GM19395 (cell line): ENCODE data around the gene GABRB1.
"Not testable (repeated sequence)": the region's sequence is repeated elsewhere in the genome, so short reads cannot be mapped to it uniquely, and the experiment has no call there.

Experiments used
- ATAC-seq: cut with Tn5 transposase; IDR thresholded peaks from one replicate; pipeline ENCODE4 v1.9.1; 2021; ENCODE audit warnings: mild to moderate bottlenecking, moderate library complexity; ENCODE audit not compliant: unreplicated experiment

The GABRB1 gene

DNA sequence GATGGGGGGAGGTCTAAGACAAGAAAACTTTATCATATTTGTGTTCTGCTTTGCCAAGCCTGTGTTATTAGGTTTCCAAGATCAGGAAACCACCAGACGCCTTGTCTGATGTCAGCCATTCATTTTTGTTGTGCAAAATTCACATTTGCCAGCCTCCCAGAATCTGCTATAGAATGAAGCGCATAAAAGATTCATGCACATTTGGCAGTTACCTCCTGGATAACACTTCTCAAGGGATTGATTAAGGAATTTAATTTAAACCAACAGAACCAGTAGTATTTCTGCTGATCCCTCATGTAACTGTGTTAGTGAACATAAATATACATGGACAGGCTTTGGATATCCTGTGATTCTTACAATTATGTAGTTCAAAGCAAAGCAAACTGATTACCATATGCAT, 244.2 kb downstream of the GABRB1 start:
- no peak for ATAC-seq

DNA sequence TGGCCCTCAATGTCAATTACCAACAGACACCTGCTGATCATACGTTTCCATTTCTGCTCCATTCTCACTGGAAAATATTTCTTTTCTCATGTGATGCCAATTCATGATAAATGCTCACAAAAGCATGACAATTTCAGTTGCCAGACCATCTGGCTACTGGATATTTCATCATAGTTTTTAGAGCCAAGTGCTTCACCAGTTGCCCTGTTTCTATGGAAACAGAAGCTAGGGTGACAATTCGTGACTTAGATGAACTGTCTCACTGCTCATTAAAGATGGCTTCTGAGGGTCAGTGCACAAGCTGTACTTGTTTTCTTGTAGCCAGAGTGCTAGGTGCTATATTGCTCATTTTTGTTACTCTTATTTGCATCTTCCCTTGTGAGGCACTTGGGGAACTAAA, 247.3 kb downstream of the GABRB1 start:
- ATAC-seq: no peak

DNA sequence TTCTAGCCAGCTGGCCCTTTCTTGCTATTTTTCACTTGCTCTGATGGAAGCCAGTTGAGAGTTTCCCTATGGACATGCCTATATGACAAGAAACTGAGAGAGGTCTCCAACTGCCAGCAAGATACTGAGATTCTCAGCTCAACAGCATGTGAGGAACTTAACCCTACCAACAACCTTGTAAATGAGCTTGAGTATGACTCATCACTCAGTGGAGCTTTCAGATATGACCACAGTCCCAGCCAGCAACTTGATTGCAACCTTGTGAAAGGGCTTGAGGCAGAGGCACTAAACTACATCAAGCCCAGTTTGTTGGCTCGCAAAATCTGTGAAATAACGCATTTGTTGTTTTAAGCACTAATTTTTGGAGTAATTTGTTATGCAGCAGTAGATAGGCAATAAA, 256.4 kb downstream of the GABRB1 start:
- ATAC-seq: peak; percentile 88

DNA sequence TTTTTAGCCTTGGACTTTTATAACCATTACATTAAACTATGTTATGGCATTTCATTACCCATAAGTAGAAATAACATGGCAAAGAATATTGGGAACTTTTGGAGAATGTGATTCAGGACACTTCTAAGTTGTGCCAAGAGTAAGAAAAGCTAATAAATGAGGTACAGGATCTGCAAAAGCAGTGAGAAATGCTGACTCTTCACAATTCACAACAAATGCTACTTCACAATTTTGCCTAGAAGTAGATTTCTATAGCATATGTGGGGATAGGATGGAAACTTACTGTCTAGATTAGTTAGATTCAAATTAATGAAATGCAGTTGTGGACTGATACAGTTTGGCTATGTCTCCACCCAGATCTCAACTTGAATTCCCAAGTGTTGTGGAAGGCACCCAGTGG, 258.4 kb downstream of the GABRB1 start:
- no peak for ATAC-seq

DNA sequence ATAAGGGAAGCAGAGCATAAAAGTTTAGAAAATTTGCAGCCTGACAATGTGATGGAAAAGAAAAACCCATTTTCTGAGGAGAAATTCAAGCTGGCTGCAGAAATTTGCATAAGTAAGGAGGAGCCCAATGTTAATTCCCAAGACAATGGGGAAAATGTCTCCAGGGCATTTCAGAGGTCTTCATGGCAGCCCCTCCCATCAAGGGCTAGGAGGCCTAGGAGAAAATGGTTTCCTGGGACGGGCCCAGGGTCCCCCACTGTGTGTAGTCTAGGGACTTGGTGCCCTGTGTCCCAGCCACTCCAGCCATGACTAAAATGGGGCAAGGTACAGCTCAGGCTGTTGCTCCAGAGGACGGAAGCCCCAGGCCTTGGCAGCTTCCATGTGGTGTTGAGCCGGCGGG, 259.5 kb downstream of the GABRB1 start:
- not testable (repeated sequence) for ATAC-seq

DNA sequence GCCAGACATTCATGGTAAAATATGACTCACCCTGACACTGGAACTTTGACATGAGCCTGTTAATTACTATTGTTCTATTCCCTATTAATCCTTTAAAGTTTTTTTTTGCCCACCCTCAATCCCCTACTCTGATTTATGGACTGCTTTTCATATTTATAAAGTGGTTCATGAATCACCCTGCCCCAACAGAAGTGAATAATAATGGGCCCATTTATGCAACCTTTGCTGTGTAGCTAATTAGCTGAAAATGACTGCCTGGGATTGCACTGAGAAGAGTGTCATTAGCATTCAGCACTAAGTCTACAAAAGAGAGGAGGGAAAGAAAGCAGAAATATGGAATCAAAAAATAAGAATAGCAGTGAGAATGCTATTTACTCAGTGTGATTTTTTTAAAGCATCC, 277.8 kb downstream of the GABRB1 start:
- ATAC-seq: no peak

DNA sequence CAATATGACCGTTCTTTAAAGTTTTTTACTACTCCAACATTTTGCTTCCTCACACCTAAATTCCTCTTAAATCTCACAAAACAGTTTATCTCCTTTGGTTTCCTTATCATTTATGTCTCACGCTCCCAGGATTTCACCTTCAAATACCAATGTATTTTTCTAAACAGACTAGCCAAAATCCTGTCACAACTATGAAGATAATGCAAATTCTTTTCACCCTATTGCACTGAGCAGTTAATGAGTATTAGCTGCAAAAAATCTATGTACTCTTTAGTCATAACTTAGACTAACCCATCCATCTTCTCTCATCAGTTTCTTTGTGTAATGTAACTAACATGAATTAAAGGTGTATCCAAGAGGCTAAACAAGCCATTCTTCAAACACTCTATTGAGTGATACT, 280.8 kb downstream of the GABRB1 start:
- ATAC-seq: no peak

DNA sequence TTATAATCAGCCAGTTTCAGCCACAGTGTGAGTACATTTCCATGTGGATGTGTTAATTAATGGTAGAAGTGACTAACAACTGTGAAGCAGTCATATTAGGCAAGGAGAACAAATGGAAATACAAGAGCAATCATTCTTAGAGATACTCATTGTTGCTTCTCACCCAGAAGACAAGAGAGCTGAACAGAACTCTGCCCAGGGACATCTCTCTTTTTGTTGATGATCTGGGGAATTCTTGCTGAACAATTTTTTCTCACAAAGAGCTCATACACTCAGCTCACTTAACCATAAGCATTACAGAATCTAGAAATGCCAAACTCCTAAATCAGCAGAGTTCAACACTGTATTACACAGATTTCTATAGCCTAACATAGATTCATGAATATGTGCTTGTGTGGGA, 282.0 kb downstream of the GABRB1 start:
- ATAC-seq: no peak

DNA sequence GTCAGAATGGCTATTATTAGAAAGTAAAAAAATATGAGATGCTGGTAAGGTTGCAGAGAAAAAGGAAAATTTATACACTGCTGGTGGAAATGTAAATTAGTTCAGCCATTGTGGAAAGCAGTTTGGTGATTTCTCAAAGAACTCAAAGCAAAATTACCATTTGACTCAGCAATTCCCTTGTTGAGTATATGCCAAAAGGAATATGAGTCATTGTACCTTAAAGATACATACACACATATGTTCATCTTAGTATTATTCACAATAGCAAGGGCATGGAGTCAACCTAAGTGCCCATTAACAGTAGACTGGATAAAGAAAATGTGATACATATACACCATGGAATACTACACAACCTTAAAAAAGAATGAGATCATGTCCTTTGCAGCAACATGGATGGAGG, 284.0 kb downstream of the GABRB1 start:
- ATAC-seq: peak; percentile 75

DNA sequence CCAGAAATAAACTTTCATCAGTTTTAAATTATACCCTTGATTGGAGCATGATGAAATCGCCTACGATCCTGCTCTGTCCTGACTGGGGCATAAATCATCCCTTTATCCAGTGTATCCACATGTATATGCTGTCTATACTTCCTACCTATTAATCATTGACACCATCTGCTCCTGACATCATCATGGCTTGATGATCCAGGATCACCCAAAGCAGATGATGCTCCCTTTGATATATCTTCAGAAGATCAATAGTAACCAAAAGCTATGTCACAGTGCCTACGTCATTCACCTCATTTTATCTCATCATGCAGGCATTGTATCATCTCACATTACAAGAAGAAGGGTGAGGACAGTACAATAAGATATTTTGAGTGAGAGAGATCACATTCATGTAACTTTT, 294.7 kb downstream of the GABRB1 start:
- ATAC-seq: no peak

DNA sequence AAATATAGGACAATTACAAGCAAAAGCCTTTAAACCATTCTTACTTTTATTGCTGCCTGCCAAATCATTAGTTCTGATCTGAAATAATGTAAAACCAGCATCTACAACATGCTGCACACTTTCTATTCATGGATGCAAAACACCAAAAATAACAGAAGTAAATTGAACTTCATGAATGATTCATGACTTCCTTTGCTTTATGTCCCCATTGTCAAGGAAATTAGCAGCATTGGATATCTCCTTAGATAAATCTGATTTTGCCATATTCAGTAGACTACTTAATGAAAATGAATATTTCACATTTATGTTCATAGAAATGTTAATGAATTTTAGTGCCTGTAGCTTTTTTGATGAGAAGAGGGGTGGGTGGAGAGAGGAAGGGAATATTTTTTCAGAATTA, 299.5 kb downstream of the GABRB1 start:
- ATAC-seq: no peak

DNA sequence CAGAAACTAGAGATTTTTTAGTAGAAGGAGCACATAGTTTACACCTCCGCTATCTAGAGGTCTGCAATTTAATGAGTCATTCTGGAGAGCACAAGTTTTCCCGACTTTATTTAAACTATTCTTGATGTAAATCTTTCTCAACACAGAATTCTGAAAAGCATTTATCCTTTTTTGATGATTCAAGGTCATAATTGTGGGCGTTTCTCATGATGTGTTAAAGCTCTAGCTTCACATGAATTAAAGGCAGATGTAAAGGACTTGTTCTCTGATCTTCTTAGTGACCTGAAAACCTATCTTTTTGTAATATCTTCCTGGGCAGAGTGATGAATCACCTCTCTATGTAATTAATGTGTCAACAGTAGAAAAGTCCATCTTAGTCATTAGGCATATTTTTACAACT, 303.3 kb downstream of the GABRB1 start:
- no peak for ATAC-seq

DNA sequence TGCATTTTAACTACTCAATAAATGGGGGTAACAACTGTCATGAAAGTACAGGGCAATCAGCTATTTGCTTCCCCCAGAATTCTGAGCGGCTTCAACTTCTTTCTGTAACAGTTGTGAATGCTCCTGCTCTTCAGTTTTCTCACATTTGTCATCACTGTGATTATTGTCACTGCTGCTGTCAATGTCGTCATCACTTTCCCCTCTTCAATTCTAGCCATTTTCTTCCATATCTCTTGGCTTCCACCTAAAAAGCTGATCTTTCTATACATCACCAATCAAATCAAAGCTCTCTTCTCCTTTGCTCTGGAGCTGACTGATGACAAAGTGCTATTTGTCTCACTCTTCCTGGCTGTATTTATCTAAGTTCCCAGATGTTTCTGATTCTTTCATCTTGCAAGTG, 306.5 kb downstream of the GABRB1 start:
- no peak for ATAC-seq

DNA sequence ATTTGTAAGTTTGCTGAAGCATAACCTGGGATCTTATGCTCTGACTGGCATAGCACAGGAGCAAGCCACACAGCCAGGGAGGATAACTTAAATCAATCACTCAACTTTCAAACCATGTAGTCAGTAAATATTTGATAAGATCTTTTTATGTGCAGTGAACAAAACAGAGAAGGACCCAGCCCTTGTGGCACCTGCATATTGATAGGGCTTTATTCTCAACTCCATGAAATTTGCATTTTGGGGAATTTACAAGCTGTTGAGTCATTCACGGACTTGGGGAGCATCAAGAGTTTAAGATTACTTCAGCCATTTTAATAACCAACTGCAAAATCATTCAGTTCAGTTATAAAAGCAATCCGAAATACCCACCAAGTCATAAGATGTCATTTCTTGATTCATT, 309.5 kb downstream of the GABRB1 start:
- no peak for ATAC-seq

DNA sequence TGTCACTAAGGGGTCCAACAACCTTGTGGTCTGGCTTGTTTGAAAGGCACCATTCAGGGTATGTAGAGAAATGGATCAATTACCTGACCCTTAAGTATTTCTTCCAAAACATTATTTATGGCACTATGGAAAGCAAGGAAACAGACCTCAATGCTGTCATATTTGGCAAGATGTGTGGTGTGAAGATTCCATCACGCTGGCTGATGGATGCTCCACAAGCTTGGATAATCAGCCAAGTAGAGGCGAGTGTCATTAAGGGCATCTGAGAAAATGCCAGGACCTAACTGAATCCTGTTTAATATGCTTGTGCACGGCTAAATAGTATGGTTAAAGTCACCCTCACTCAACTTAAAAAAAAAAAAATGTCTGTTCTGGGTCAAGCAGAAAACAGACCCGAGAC, 311.4 kb downstream of the GABRB1 start:
- ATAC-seq: no peak

DNA sequence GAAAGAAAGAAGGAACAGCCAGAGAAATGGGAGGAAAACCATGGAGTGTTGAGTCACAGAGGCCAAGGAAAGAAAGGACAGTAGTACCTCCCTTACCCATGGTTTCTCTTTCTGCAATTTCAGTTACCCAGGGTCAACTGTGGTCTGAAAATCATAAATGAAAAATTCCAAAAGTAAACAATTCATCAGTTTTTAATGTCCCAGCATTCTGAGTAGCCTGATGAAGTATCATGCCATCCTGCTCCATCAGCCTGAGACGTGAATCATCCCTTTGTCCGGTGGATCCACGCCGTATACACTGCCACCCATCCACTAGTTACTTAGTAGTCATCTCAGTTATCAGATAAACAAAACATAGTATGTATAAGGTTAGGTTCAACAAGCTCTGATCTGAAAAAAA, 318.0 kb downstream of the GABRB1 start:
- no peak for ATAC-seq

DNA sequence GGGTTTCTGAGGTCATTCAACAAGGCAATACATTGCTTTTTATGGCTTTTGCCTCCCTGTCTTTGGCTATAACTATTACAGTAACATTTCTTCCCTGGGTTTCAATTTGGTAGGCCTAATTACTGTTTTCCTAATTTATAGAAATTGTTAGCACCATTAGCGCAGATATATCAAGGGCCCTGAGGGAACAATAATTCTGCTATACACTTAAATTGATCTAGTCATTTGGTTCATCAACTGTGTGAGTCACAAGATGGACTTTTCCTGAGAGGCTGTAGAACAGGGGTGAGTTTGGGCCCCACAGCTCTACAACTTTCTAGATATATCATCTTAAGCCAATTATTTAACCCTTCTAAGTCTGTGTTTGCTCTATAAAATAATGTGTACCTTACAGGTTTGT, 324.2 kb downstream of the GABRB1 start:
- no peak for ATAC-seq

DNA sequence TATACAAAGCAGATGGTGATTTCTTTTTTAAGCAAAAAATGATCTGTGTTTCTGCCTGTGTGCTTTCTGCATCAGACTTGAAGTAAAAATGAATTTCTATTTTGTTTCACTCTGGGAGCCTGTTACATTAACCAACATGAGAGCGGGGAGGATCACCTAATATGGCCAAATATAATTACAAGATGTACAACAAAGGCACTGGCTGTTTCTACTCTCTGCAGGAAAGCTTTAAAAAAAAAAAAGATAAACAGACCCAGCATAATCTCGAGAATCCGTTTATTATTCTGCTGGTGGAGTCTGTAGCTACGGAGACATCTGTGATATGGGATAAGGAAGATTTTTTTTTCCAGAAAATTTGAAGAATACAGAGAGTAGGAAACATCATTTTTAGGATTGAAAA, 328.5 kb downstream of the GABRB1 start:
- no peak for ATAC-seq

DNA sequence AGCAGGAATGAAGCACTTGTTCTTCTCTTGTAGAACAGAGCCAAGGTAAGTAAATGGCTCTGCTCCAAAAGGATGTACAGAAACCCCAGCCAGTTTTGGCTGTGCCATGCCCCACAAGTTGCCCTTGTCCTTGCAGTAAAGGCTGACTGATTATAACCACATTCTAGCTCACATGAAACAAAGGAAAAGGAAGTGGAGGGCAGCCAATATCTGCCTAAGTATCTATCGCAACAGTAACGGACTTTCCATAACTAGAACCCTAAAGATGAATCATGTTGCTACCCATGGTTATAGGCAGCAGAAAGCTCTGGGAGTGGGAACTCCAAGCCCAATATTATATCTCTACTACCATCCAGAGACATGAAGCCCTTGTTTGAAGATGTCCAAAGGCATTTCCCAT, 336.4 kb downstream of the GABRB1 start:
- ATAC-seq: no peak

DNA sequence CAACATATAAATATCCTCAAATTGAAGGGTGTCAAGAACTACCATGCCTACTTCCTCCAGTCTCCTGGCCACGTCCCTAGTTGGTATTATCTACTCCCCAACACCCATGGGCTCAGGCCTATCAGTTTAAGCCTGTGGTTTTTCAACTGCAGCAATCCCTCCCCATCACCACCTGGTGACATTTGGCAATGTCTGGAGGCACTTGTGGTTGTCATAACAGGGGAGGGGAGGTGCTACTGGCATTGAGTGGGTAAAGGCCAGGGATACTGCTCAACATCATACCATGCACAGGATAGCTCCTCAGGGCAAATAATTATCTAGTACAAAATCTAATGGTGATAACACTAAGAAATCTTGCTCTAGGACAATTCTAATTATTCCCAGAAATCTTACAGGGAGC, 336.8 kb downstream of the GABRB1 start:
- no peak for ATAC-seq

DNA sequence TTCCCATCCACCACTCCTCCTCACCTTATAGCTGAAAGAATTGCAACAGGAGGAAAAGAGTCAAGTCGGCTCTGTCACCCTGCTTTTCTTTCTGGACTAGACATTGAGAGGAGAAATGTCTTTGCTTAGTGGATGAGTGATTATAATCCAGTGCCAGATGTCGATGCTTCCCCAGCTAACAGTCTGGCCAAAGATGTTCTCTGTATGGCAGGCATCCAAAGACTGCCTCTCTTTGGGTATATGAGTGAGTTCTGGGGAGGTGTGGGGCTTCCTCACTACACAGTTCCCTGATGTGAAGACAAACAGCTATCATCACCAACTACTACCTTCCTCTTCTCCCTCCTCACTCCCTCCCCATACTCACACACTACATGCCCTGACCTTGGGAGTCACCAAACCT, 341.2 kb downstream of the GABRB1 start:
- no peak for ATAC-seq

DNA sequence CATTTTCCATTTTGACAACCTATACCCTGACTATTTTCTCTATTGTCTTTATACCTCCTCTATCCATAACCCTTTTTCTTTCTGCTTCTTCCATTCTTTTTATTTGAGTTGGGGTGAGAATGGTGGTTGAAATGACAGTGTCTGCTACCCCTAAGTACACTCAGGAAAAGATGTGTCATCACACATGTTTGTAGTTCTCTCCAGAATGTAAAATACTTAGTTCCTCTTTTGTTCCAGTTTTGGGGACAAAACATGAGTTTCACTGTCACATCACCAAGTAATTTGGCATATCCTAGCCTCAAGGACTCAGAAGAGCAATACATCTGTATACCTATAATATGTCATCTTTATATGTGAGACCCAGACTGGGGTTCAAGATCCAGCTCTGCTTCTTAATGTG, 341.8 kb downstream of the GABRB1 start:
- peak; percentile 69 for ATAC-seq

DNA sequence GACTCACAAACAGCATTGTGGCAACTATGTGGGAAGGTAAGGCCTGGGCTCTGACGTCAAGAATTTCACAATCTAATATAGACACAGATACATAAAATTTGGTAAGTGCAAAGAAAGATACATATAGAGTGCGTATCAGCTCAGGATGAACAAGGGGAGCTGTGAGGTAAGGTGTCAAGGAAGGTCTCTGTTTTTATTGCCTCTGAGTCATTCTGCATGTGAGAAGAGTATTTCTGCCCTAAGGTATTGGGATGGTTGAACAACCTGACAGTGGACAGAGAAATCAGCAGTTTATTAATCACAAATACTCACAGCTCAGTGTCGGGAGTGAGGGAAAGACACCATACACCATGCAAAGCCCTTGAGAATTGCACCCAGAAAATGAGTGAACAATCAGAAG, 342.3 kb downstream of the GABRB1 start:
- ATAC-seq: no peak

DNA sequence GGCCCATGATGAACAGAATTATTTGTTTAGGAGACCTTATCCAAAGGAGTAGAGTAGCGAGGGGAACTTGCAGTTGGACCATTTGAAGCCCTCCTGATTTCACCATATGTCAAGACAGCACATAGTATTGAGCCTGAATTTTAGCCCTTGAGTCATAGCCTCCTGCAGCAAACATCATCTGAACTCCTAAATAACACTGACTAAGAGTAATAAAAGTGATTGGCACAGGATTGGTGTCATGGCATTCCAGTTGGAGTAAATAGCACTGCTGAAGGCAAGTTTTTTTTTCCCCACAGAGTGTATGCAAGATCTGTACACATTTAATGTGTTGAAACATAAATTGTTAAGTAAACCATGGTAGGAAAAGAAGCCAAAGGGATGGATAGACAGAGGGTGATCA, 343.1 kb downstream of the GABRB1 start:
- no peak for ATAC-seq
